HEK293 (cell line): ENCODE data around the gene STARD9.

Experiments used
- CTCF ChIA-PET: fragments of 350-600 bp; formaldehyde crosslinking; extraction: SDS; loops from one replicate; lab custom pipeline; 2021; ENCODE audit warnings: antibody characterized with exemption; lab: Yijun Ruan, JAX
- POLR2A ChIA-PET: fragments of 300-600 bp; formaldehyde crosslinking; extraction: SDS; loops from one replicate; lab custom pipeline; 2020; ENCODE audit warnings: antibody characterized with exemption, inconsistent platforms; lab: Yijun Ruan, JAX
- H3K27ac ChIP-seq: fragments of 200-500 bp; sonication (Bioruptor generic); 2 replicates; pipeline ENCODE4 v1.5.1; 2014; ENCODE audit warnings: low read depth, low read length, control low read depth, inconsistent platforms; ENCODE audit errors: extremely low read depth
- H3K36me3 ChIP-seq, 2 experiments: fragments of 200-500 bp in 1 of 2; sonication (Bioruptor generic) in 1 of 2; 1 replicate in 1 of 2; 2 replicates in 1 of 2; pipeline ENCODE4 v1.5.1; 2014 to 2017; ENCODE audit warnings: inconsistent platforms in 2 of 2, low read length in 2 of 2; ENCODE audit not compliant: control insufficient read depth in 2 of 2, insufficient read depth in 1 of 2
- H3K4me1 ChIP-seq: fragments of 200-500 bp; sonication (Bioruptor generic); 2 replicates; pipeline ENCODE4 v1.5.1; 2014; ENCODE audit warnings: mild to moderate bottlenecking, low read length, inconsistent platforms; ENCODE audit not compliant: control insufficient read depth, insufficient read depth
- H3K4me3 ChIP-seq: 2 replicates; pipeline ENCODE4 v1.5.1; 2011; ENCODE audit warnings: low read depth, mild to moderate bottlenecking, control low read depth, low read length, moderate library complexity
- H3K9me3 ChIP-seq: fragments of 200-500 bp; sonication (Bioruptor generic); 2 replicates; pipeline ENCODE4 v1.5.1; 2014; ENCODE audit warnings: low read depth, low read length, inconsistent platforms; ENCODE audit not compliant: control insufficient read depth, insufficient read depth
- EGR2 ChIP-seq: fragments of 450-650 bp; formaldehyde crosslinking; IDR thresholded peaks from 2 replicates; pipeline ENCODE4 v1.5.1; 2016; ENCODE audit warnings: low read depth, missing biosample characterization, missing genetic modification characterization
- GLI4 ChIP-seq: fragments of 450-650 bp; formaldehyde crosslinking; IDR thresholded peaks from 2 replicates; pipeline ENCODE4 v1.5.1; 2016; ENCODE audit warnings: missing biosample characterization, missing genetic modification characterization
- MYNN ChIP-seq: fragments of 450-650 bp; formaldehyde crosslinking; IDR thresholded peaks from 2 replicates; pipeline ENCODE4 v1.5.1; 2016; ENCODE audit warnings: missing biosample characterization, missing genetic modification characterization, borderline replicate concordance
- SALL2 ChIP-seq: fragments of 450-650 bp; formaldehyde crosslinking; IDR thresholded peaks from 2 replicates; pipeline ENCODE4 v1.5.0; 2017; ENCODE audit warnings: missing biosample characterization, mild to moderate bottlenecking, missing genetic modification characterization, borderline replicate concordance
- SETDB1 ChIP-seq: IDR thresholded peaks from one replicate; pipeline ENCODE4 v1.6.1; 2017; ENCODE audit warnings: mild to moderate bottlenecking, low read length, moderate library complexity, mixed read lengths; ENCODE audit not compliant: insufficient read length
- SP2 ChIP-seq: fragments of 450-650 bp; formaldehyde crosslinking; IDR thresholded peaks from 2 replicates; pipeline ENCODE4 v1.5.1; 2016; ENCODE audit warnings: missing biosample characterization, missing genetic modification characterization
- SP7 ChIP-seq: fragments of 450-650 bp; formaldehyde crosslinking; IDR thresholded peaks from 2 replicates; pipeline ENCODE4 v1.5.1; 2016; ENCODE audit warnings: missing biosample characterization, missing genetic modification characterization
- ZNF146 ChIP-seq: fragments of 450-650 bp; formaldehyde crosslinking; IDR thresholded peaks from 2 replicates; pipeline ENCODE4 v1.5.1; 2016; ENCODE audit warnings: missing biosample characterization, missing genetic modification characterization
- ZNF175 ChIP-seq: fragments of 450-650 bp; formaldehyde crosslinking; IDR thresholded peaks from 2 replicates; pipeline ENCODE4 v1.5.1; 2016; ENCODE audit warnings: missing biosample characterization, missing genetic modification characterization
- ZNF2 ChIP-seq: fragments of 450-650 bp; formaldehyde crosslinking; IDR thresholded peaks from 2 replicates; pipeline ENCODE4 v1.5.1; 2016; ENCODE audit warnings: missing biosample characterization, missing genetic modification characterization
- ZNF274 ChIP-seq, 2 experiments: fragments of 200-500 bp in 1 of 2; fragments of 450-650 bp in 1 of 2; sonication (Bioruptor generic) in 1 of 2; formaldehyde crosslinking in 1 of 2; IDR thresholded peaks; 2 replicates each; pipeline versions ENCODE4 v1.5.1 to v1.6.1; 2014 to 2016; ENCODE audit warnings: borderline replicate concordance in 1 of 2, inconsistent platforms in 1 of 2, low read length in 1 of 2, missing biosample characterization in 1 of 2, missing genetic modification characterization in 1 of 2
- ZNF335 ChIP-seq: fragments of 450-650 bp; formaldehyde crosslinking; conservative IDR thresholded peaks from 2 replicates; pipeline ENCODE4 v1.5.1; 2016; ENCODE audit warnings: missing biosample characterization, missing genetic modification characterization
- ZNF391 ChIP-seq: fragments of 450-650 bp; formaldehyde crosslinking; IDR thresholded peaks from 2 replicates; pipeline ENCODE4 v1.5.1; 2016; ENCODE audit warnings: low read depth, missing biosample characterization, missing genetic modification characterization, borderline replicate concordance
- ZNF521 ChIP-seq: fragments of 450-650 bp; formaldehyde crosslinking; IDR thresholded peaks from 2 replicates; pipeline ENCODE4 v1.5.1; 2017; ENCODE audit warnings: missing biosample characterization, mild to moderate bottlenecking, missing genetic modification characterization
- ZNF561 ChIP-seq: fragments of 450-650 bp; IDR thresholded peaks from 2 replicates; pipeline ENCODE4 v1.5.1; 2018; ENCODE audit warnings: missing biosample characterization, missing genetic modification characterization, borderline replicate concordance
- ZNF571 ChIP-seq: fragments of 450-650 bp; formaldehyde crosslinking; IDR thresholded peaks from 2 replicates; pipeline ENCODE4 v1.5.0; 2017; ENCODE audit warnings: missing biosample characterization, missing genetic modification characterization
- ZNF677 ChIP-seq: fragments of 450-650 bp; IDR thresholded peaks from 2 replicates; pipeline ENCODE4 v1.5.0; 2018; ENCODE audit warnings: missing biosample characterization, mild to moderate bottlenecking, missing genetic modification characterization, moderate library complexity
- ZNF777 ChIP-seq: fragments of 450-650 bp; formaldehyde crosslinking; IDR thresholded peaks from 2 replicates; pipeline ENCODE4 v1.5.1; 2017; ENCODE audit warnings: missing biosample characterization, missing genetic modification characterization, borderline replicate concordance
- ZNF785 ChIP-seq: fragments of 450-650 bp; formaldehyde crosslinking; IDR thresholded peaks from 2 replicates; pipeline ENCODE4 v1.5.1; 2016; ENCODE audit warnings: missing biosample characterization, missing genetic modification characterization
- ZNF791 ChIP-seq: fragments of 450-650 bp; formaldehyde crosslinking; IDR thresholded peaks from 2 replicates; pipeline ENCODE4 v1.5.1; 2016; ENCODE audit warnings: missing biosample characterization, missing genetic modification characterization
- ZSCAN16 ChIP-seq: fragments of 450-650 bp; formaldehyde crosslinking; IDR thresholded peaks from 2 replicates; pipeline ENCODE4 v1.5.1; 2016; ENCODE audit warnings: missing biosample characterization, missing genetic modification characterization
- ZXDB ChIP-seq: fragments of 450-650 bp; formaldehyde crosslinking; IDR thresholded peaks from 2 replicates; pipeline ENCODE4 v1.5.1; 2016; ENCODE audit warnings: missing biosample characterization, missing genetic modification characterization
- TF ChIP-seq, protein P1 (sequence below): fragments of 450-650 bp; formaldehyde crosslinking; IDR thresholded peaks from 2 replicates; pipeline ENCODE4 v1.5.1; 2016; ENCODE audit warnings: missing biosample characterization, missing genetic modification characterization
- TF ChIP-seq, protein P2 (sequence below): fragments of 450-650 bp; formaldehyde crosslinking; IDR thresholded peaks from 2 replicates; pipeline ENCODE4 v1.5.1; 2016; ENCODE audit warnings: missing biosample characterization, missing genetic modification characterization
- TF ChIP-seq, protein P3 (sequence below): fragments of 450-650 bp; formaldehyde crosslinking; IDR thresholded peaks from 2 replicates; pipeline ENCODE4 v1.5.1; 2016; ENCODE audit warnings: missing biosample characterization, missing genetic modification characterization
- TF ChIP-seq, protein P4 (sequence below): fragments of 450-650 bp; formaldehyde crosslinking; IDR thresholded peaks from 2 replicates; pipeline ENCODE4 v1.5.1; 2016; ENCODE audit warnings: missing biosample characterization, missing genetic modification characterization
- TF ChIP-seq, protein P5 (sequence below): fragments of 450-650 bp; formaldehyde crosslinking; IDR thresholded peaks from 2 replicates; pipeline ENCODE4 v1.5.1; 2016; ENCODE audit warnings: missing biosample characterization, missing genetic modification characterization

Gene STARD9

DNA sequence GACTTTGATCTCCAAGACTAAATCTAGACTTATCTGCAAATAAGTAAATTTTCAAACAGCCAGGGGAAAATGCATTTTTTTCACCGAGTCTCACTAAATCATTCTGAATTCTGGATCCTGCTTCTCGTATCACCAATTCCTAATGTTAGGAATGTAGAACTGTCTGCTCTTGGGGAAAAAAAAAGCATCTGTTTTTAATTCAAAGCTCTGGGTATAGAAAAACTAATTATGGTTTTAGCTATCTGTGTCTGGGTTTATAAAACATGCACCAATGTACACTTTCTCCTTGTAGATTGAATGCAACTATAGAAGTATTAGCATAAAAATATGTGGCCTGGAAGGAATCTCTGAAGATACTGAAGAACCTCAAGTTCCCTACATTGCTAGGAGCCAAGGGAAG lies 166.3 kb downstream of the STARD9 start (continued):
- TF ChIP-seq, protein P1, sequence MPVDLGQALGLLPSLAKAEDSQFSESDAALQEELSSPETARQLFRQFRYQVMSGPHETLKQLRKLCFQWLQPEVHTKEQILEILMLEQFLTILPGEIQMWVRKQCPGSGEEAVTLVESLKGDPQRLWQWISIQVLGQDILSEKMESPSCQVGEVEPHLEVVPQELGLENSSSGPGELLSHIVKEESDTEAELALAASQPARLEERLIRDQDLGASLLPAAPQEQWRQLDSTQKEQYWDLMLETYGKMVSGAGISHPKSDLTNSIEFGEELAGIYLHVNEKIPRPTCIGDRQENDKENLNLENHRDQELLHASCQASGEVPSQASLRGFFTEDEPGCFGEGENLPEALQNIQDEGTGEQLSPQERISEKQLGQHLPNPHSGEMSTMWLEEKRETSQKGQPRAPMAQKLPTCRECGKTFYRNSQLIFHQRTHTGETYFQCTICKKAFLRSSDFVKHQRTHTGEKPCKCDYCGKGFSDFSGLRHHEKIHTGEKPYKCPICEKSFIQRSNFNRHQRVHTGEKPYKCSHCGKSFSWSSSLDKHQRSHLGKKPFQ (tag by site-specific recombination), result no peak
- TF ChIP-seq, protein P2, sequence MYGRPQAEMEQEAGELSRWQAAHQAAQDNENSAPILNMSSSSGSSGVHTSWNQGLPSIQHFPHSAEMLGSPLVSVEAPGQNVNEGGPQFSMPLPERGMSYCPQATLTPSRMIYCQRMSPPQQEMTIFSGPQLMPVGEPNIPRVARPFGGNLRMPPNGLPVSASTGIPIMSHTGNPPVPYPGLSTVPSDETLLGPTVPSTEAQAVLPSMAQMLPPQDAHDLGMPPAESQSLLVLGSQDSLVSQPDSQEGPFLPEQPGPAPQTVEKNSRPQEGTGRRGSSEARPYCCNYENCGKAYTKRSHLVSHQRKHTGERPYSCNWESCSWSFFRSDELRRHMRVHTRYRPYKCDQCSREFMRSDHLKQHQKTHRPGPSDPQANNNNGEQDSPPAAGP (tag by site-specific recombination), result no peak
- no peak for TF ChIP-seq ZNF521 (tag by site-specific recombination)
- TF ChIP-seq ZNF571 (tag by site-specific recombination), result no peak
- no peak for TF ChIP-seq ZNF791 (tag by site-specific recombination)
- TF ChIP-seq ZNF175, result no peak
- no peak for TF ChIP-seq ZNF274 (IDR thresholded peaks at IDR 0.05; ENCODE audit: low read length)
- TF ChIP-seq ZNF274 (tag by site-specific recombination; IDR thresholded peaks at IDR 0.05; ENCODE audit: borderline replicate concordance), result no peak
- no peak for TF ChIP-seq EGR2
- no peak for TF ChIP-seq ZNF335
- TF ChIP-seq, protein P3, sequence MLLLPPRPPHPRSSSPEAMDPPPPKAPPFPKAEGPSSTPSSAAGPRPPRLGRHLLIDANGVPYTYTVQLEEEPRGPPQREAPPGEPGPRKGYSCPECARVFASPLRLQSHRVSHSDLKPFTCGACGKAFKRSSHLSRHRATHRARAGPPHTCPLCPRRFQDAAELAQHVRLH (tag by site-specific recombination), result no peak
- TF ChIP-seq ZSCAN16 (tag by site-specific recombination), result no peak

DNA sequence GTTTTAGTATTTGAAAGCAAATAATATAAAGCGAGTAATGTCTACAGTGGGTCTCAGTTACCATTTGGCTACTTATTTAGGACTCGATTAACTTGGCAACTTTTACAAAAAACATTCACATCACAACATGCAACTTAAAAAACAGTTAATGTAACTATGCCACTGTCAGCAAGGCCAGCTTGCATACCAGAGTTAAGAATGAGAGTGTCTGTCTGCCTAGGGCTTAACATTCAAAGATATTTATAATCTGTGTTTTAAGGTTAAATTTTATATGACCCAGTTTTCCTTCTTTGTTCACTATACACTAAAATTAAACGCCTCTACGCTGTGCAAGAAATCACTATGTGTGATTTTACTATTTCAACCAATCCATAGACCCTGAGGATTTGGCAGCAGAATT lies 166.7 kb downstream of the STARD9 start:
- no peaks in the 10 kb centered on the region for H3K9me3 ChIP-seq
- H3K36me3 ChIP-seq, result peaks cover 0 to 5% of the 10 kb centered on the region in 2 experiments; a peak in 1 of 3 replicates
- H3K4me1 ChIP-seq, result no peaks in the 10 kb centered on the region; the same call in 1 of the 2 replicates
- ChIA-PET POLR2A (no interaction called here), CTCF (interaction anchor here (1.1 kb wide), 1 partner anchor 184 kb away, joined by 7 read pairs; no protein-coding TSS in a partner anchor)
- H3K27ac ChIP-seq, result no peak overlapping the region
- no peak overlapping the region for H3K4me3 ChIP-seq
- TF ChIP-seq SP2 (tag by site-specific recombination), result no peak
- no peak for TF ChIP-seq SETDB1
- no peak for TF ChIP-seq ZNF146
- TF ChIP-seq, protein P4, sequence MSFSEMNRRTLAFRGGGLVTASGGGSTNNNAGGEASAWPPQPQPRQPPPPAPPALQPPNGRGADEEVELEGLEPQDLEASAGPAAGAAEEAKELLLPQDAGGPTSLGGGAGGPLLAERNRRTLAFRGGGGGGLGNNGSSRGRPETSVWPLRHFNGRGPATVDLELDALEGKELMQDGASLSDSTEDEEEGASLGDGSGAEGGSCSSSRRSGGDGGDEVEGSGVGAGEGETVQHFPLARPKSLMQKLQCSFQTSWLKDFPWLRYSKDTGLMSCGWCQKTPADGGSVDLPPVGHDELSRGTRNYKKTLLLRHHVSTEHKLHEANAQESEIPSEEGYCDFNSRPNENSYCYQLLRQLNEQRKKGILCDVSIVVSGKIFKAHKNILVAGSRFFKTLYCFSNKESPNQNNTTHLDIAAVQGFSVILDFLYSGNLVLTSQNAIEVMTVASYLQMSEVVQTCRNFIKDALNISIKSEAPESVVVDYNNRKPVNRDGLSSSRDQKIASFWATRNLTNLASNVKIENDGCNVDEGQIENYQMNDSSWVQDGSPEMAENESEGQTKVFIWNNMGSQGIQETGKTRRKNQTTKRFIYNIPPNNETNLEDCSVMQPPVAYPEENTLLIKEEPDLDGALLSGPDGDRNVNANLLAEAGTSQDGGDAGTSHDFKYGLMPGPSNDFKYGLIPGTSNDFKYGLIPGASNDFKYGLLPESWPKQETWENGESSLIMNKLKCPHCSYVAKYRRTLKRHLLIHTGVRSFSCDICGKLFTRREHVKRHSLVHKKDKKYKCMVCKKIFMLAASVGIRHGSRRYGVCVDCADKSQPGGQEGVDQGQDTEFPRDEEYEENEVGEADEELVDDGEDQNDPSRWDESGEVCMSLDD (tag by site-specific recombination), result no peak
- TF ChIP-seq ZXDB (tag by site-specific recombination), result no peak
- TF ChIP-seq ZNF791 (tag by site-specific recombination), result no peak
- no peak for TF ChIP-seq SP7 (tag by site-specific recombination)
- TF ChIP-seq ZNF785, result no peak
- TF ChIP-seq ZNF571 (tag by site-specific recombination), result no peak
- TF ChIP-seq ZNF2 (tag by site-specific recombination), result no peak
- TF ChIP-seq ZNF561, result no peak
- TF ChIP-seq ZNF677 (tag by site-specific recombination), result no peak
- no peak for TF ChIP-seq SALL2 (tag by site-specific recombination)
- no peak for TF ChIP-seq ZNF391 (tag by site-specific recombination)
- TF ChIP-seq, protein P5, sequence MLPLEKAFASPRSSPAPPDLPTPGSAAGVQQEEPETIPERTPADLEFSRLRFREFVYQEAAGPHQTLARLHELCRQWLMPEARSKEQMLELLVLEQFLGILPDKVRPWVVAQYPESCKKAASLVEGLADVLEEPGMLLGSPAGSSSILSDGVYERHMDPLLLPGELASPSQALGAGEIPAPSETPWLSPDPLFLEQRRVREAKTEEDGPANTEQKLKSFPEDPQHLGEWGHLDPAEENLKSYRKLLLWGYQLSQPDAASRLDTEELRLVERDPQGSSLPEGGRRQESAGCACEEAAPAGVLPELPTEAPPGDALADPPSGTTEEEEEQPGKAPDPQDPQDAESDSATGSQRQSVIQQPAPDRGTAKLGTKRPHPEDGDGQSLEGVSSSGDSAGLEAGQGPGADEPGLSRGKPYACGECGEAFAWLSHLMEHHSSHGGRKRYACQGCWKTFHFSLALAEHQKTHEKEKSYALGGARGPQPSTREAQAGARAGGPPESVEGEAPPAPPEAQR (tag by site-specific recombination), result no peak
- TF ChIP-seq ZNF777, result no peak
- no peak for TF ChIP-seq MYNN
- TF ChIP-seq GLI4 (tag by site-specific recombination), result no peak
